Gastroesophageal sphincter (tissue), 4 donors: ENCODE data around the gene EVC2. TPM values are rescaled to one million over a fixed set of nuclear protein-coding genes. Genes with fewer than 3 reads are reported as not detected.

Experiments used
- ATAC-seq: fragments of 150-250 bp; one replicate; pipeline ENCODE4 v1.9.1; 2016; ENCODE audit warnings: mild to moderate bottlenecking, moderate library complexity
- H3K27ac ChIP-seq, 4 donors: fragments of 200-600 bp; sonication (generic) in 3 of 4; 1 replicate in 3 of 4; 2 replicates in 1 of 4; pipeline ENCODE4 v1.5.1; 2016 to 2019
- H3K27me3 ChIP-seq: fragments of 200-600 bp; sonication (generic); one replicate; pipeline ENCODE4 v1.5.1; 2019
- H3K36me3 ChIP-seq, 2 donors: fragments of 200-600 bp; sonication (generic); one replicate each; pipeline ENCODE4 v1.5.1; 2019; ENCODE audit warnings: control low read depth in 1 of 2
- H3K4me1 ChIP-seq, 3 donors: fragments of 200-600 bp; sonication (generic); 1 replicate in 2 of 3; 2 replicates in 1 of 3; pipeline ENCODE4 v1.5.1; 2016 to 2019; ENCODE audit warnings: control low read depth in 2 of 3
- H3K4me3 ChIP-seq, 2 donors: fragments of 200-600 bp; sonication (generic); one replicate each; pipeline ENCODE4 v1.5.1; 2019; ENCODE audit warnings: mild to moderate bottlenecking in 1 of 2, moderate library complexity in 1 of 2
- H3K9me3 ChIP-seq, 3 donors: fragments of 200-600 bp; sonication (generic); one replicate each; pipeline ENCODE4 v1.5.1; 2017 to 2019; ENCODE audit warnings: control low read depth in 2 of 3
- EP300 ChIP-seq: sonication (generic); formaldehyde crosslinking; IDR thresholded peaks from one replicate; pipeline ENCODE4 v1.6.1; 2017; ENCODE audit warnings: antibody characterized with exemption, mild to moderate bottlenecking
- POLR2A ChIP-seq, 2 donors: fragments of 450-650 bp; IDR thresholded peaks; one replicate each; pipeline ENCODE4 v1.6.1; 2017; ENCODE audit warnings: antibody characterized with exemption in 2 of 2, mild to moderate bottlenecking in 2 of 2, moderate library complexity in 1 of 2
- POLR2AphosphoS5 ChIP-seq: sonication (generic); formaldehyde crosslinking; IDR thresholded peaks from one replicate; pipeline ENCODE4 v1.6.1; 2017; ENCODE audit warnings: antibody characterized with exemption
- WGBS, 2 donors: methylation state at CpG; one replicate each; pipeline ENCODE4 v1.1.5; 2018; ENCODE audit warnings: low coverage in 1 of 2; 5-methylcytosine and 5-hydroxymethylcytosine counted together
- total RNA-seq, 4 donors: library from RNA; depleted of rRNA; stranded (reverse); fragments of >200 nt; gene quantifications; one replicate each; pipeline ENCODE4 v1.1.0, GENCODE V29; 2016
- TF ChIP-seq, protein P1 (sequence below), 4 experiments: fragments of 200-600 bp in 2 of 4; fragments of 450-650 bp in 2 of 4; sonication (generic) in 1 of 4; IDR thresholded peaks; one replicate each; pipeline ENCODE4 v1.5.1; 2017 to 2019; ENCODE audit warnings: antibody characterized with exemption in 4 of 4, mild to moderate bottlenecking in 2 of 4, moderate library complexity in 2 of 4

Gene EVC2
- total RNA-seq, 4 donors from 2014 or later, result 9.3 to 16.3 (median 12.4) TPM

DNA sequence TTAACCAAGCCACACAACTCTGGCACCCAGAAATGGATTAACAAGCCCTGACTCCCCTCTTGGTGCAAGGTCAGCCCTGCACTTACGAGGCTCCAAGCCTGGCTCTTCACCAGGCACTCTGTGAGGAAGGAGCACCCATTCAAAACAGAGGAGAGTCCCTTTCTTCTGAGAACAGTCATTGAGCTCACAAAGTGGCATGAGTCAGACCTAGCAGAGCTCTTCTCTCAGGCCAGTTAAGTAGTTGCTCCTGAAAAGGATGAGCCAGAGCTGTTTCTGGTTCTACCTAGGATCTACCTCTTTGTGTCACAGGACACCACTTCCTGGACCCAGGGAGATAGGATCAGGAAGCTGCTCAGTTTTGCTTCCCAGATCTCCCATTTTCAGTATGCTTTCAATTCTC, 48.2 kb downstream of the EVC2 start:
- Histone ChIP-seq H3K4me3 (no peak overlapping the region), H3K4me1 (no peaks in the 10 kb centered on the region), H3K27me3 (no peaks in the 10 kb centered on the region), H3K27ac (no peak overlapping the region), H3K9me3 (peaks cover 0 to 6% (median 0%) of the 10 kb centered on the region in 3 donors), H3K36me3 (peaks cover 0 to 93% of the 10 kb centered on the region in 2 donors)
- WGBS, 2 donors, result 80 to 100% methylated on average over 1 of the region's 1 CpG
- TF ChIP-seq POLR2A (IDR thresholded peaks at IDR 0.05), result no peak
- no peak for ATAC-seq

- Histone ChIP-seq H3K4me3 (no peak overlapping the region), H3K27ac (no peak overlapping the region), H3K9me3 (peaks cover 0 to 6% (median 0%) of the 10 kb centered on the region in 3 donors), H3K27me3 (no peaks in the 10 kb centered on the region), H3K36me3 (peaks cover 0 to 93% of the 10 kb centered on the region in 2 donors), H3K4me1 (no peaks in the 10 kb centered on the region)
- 77 to 90% methylated on average over 6 of the region's 6 CpGs for WGBS, 2 donors
- ATAC-seq, result no peak
- TF ChIP-seq POLR2A (IDR thresholded peaks at IDR 0.05) (no peak), POLR2AphosphoS5 (no peak), EP300 (no peak)
- TF ChIP-seq, protein P1, sequence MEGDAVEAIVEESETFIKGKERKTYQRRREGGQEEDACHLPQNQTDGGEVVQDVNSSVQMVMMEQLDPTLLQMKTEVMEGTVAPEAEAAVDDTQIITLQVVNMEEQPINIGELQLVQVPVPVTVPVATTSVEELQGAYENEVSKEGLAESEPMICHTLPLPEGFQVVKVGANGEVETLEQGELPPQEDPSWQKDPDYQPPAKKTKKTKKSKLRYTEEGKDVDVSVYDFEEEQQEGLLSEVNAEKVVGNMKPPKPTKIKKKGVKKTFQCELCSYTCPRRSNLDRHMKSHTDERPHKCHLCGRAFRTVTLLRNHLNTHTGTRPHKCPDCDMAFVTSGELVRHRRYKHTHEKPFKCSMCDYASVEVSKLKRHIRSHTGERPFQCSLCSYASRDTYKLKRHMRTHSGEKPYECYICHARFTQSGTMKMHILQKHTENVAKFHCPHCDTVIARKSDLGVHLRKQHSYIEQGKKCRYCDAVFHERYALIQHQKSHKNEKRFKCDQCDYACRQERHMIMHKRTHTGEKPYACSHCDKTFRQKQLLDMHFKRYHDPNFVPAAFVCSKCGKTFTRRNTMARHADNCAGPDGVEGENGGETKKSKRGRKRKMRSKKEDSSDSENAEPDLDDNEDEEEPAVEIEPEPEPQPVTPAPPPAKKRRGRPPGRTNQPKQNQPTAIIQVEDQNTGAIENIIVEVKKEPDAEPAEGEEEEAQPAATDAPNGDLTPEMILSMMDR (IDR thresholded peaks at IDR 0.05), result no peak
Measured at GRCh38 chr4:5658974-5659373, 49.4 kb downstream of the EVC2 start.

GRCh38 chr4:5656415-5656814, 51.9 kb downstream of the EVC2 start:
- ATAC-seq, result no peak
- TF ChIP-seq, protein P1 (IDR thresholded peaks at IDR 0.05), result no peak
- TF ChIP-seq POLR2AphosphoS5, result no peak
- TF ChIP-seq EP300, result no peak
- TF ChIP-seq POLR2A (IDR thresholded peaks at IDR 0.05), result no peak
- Histone ChIP-seq H3K9me3 (peaks cover 0 to 5% (median 0%) of the 10 kb centered on the region in 3 donors), H3K4me1 (no peaks in the 10 kb centered on the region), H3K4me3 (no peak overlapping the region), H3K27me3 (no peaks in the 10 kb centered on the region), H3K27ac (no peak overlapping the region), H3K36me3 (peaks cover 0 to 96% of the 10 kb centered on the region in 2 donors)
- 74 to 100% methylated on average over 1 to 4 of the region's 4 CpGs for WGBS, 2 donors

GRCh38 chr4:5654791-5655190, 53.6 kb downstream of the EVC2 start:
- TF ChIP-seq POLR2A (IDR thresholded peaks at IDR 0.05) (no peak), POLR2AphosphoS5 (no peak), EP300 (no peak)
- TF ChIP-seq, protein P1 (IDR thresholded peaks at IDR 0.05), result no peak
- no peak overlapping the region for H3K27ac ChIP-seq
- 86 to 94% methylated on average over 5 to 6 of the region's 11 CpGs for WGBS, 2 donors
- H3K4me1 ChIP-seq, result no peaks in the 10 kb centered on the region
- no peaks in the 10 kb centered on the region for H3K27me3 ChIP-seq
- ATAC-seq, result no peak
- peaks cover 0 to 88% of the 10 kb centered on the region in 2 donors for H3K36me3 ChIP-seq
- H3K9me3 ChIP-seq, result no peaks in the 10 kb centered on the region
- no peak overlapping the region for H3K4me3 ChIP-seq

DNA sequence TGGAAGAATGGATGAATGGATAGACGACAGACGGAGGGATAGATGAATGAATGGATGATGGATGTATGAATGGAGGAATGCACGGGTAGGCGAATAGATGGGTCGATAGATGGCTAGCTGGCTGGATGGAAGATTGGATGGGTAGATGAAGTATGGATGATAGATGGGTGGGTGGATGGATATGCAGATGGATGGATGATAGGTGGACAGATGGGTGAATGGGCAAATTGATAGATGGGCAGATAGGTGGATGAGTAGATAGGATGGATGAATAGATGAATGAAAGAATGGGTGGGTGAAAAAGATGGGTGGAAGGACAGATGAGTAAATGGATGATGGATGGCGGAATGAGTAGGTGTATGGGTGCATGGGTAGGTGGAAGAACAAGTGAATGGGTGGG, 57.3 kb downstream of the EVC2 start:
- no peak for ATAC-seq
- no peaks in the 10 kb centered on the region for H3K27me3 ChIP-seq

More for the DNA sequence above, 57.3 kb downstream of the EVC2 start:
- Histone ChIP-seq H3K4me1 (no peaks in the 10 kb centered on the region), H3K36me3 (peaks cover 0 to 79% of the 10 kb centered on the region in 2 donors), H3K4me3 (no peak overlapping the region), H3K27ac (no peak overlapping the region), H3K9me3 (no peaks in the 10 kb centered on the region)
- WGBS, 2 donors, result 95 to 97% methylated on average over 6 of the region's 6 CpGs
- TF ChIP-seq, protein P1 (IDR thresholded peaks at IDR 0.05), result no peak
- no peak for TF ChIP-seq POLR2AphosphoS5
- no peak for TF ChIP-seq POLR2A (IDR thresholded peaks at IDR 0.05)
- TF ChIP-seq EP300, result no peak
